Endometrium (tissue), 2 donors: ENCODE measurements around the gene POLK.
A peak's percentile ranks its signal among the peaks of the same experiment; 100 is the strongest.

Experiments used
- FAIRE-seq: peaks from 2 replicates; lab custom pipeline; 2012; peaks lifted over from hg19 to GRCh38; lab: Jason Lieb, UNC
- donor health status: control.
- donor health status: control.

Gene POLK

GRCh38 chr5:75611311-75612225 lies 99.9 kb downstream of the POLK start, which contains the start of gene ANKDD1B:
TSS of gene ANKDD1B (plus strand) at chr5:75611453. CDS start at chr5:75611635, 182 bp downstream.
- FAIRE-seq: no peak

- no peak for FAIRE-seq
Observed at GRCh38 chr5:75612226-75612569, 100.5 kb downstream of the POLK start.

GRCh38 chr5:75612901-75613300 lies 101.2 kb downstream of the POLK start:
- FAIRE-seq: no peak

DNA sequence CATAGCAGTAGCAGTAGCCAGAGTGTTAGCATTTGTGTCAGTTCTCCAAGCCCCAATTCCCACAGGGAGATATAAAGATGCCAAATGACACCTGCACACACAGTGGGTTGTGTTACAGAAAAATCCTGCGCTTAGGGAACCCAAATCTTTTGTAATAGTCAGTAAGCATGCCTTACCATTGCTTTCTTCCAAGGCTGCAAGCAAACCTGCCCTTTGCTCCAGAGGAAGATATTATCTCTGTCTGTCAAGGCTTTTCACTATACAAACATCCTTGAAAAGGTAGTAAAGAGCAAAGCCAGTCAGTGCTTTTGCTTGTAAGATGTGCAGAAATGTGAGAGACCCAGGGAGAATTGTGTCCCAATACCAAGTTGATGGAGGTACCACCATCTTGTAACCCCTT lies 102.5 kb downstream of the POLK start:
- FAIRE-seq: no peak

GRCh38 chr5:75616371-75616881 lies 104.7 kb downstream of the POLK start:
- FAIRE-seq: no peak

DNA sequence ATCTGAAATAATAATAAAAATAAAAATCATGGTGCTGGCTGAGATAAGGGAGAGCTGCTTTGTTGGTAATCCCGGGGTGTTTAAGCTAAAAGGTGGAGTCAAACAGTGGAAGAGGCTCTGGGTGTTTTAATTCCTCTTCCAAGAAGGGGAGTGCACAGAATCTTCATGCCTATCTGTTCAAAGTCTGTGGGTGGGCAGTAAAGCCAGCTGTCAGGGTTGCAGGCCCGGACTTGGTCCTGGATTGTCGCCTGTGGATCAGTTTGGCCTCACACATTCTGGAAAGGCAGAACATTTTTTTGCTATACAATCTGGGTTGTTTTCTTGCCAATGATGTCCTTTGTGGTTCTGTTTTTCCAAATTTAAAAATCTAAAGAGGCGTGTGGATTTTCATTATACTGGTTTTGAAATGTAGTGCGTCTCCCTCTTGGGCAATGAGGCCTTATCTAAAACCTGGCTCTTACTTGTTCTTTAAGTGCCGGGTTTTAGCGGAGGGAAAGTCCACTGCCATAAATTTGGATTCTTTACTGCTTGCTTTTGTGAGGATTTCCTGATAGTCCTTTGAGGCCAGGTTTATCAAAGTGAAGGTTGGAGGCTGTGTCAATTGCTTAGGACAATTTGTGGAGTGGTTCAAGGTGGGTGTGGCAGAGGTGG lies 105.4 kb downstream of the POLK start:
- FAIRE-seq: peak; percentile 79

DNA sequence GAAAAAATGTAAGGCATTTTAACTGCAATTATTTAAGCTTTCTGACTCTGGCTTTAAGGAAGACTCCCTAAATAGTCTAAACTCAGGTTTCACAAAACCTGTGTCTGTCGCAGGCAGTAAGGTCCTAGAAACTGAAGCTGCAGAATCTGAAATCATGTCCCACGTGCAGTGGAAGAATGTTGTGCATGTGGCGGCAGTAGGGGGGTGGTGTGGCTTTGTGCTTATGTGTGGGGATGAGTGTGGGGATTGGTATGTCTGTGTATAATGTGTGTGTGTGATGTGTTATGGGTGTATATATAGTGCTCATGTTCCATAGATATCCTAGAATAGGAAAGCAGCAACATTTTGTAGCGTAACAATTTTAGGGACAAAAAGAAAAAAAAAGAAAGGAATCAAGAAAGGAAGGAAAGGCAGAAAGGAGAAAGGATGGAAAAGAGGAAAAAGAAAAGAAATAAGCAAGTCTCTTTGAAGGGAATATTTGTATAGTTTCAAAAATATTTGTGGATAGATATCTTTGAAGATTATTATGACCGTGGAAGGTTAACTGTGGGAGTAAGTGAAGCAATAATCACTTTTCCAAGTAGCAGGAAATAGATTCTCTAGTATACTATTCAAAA lies 106.2 kb downstream of the POLK start:
- FAIRE-seq: no peak

- no peak for FAIRE-seq
Observed at GRCh38 chr5:75620184-75620959, 108.7 kb downstream of the POLK start.

- FAIRE-seq: no peak
Observed at GRCh38 chr5:75622564-75622963, 110.9 kb downstream of the POLK start.

GRCh38 chr5:75623846-75624245 lies 112.2 kb downstream of the POLK start:
- FAIRE-seq: no peak

- FAIRE-seq: no peak
Observed at GRCh38 chr5:75626959-75627358, 115.3 kb downstream of the POLK start.

- FAIRE-seq: no peak
Observed at GRCh38 chr5:75627801-75628200, 116.1 kb downstream of the POLK start.

GRCh38 chr5:75630875-75631274 lies 119.2 kb downstream of the POLK start:
- FAIRE-seq: no peak

DNA sequence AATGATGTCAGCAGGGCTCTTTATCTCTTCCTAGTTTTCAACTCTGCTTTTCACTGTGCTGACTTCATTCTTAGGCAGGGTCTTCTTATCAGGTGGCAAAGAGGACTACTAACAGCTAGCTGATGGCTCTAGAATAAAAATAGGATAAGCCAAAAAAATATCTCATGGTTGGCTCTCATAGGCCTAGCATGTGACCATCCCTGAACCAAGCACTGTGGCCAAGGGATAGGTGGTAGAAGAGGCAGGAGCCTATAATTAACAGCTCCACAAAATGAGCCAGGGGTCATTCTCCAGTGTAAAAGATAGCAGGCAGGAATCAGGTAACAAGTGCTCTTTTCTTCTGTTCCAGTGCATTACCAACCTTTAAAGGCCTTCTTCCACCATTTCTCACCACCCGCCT lies 120.6 kb downstream of the POLK start:
- FAIRE-seq: no peak

DNA sequence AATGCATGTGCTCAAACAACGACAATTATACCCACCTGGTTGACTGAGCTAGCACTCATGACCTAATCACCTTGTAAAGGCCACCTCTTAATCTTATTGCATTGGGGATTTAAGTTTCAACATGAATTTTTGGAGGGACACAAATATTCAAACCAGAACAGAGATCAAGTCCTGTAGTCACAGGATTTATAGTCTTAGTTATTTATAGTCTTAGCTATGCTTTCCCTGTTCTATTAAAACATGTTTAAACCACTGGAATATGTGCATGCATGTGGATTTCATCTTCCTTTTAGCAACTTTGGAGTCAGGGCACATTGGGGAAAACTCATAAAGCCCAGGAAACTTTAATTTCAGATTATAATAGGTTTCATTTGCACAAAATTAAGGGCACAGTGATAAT lies 126.3 kb downstream of the POLK start:
- FAIRE-seq: no peak

DNA sequence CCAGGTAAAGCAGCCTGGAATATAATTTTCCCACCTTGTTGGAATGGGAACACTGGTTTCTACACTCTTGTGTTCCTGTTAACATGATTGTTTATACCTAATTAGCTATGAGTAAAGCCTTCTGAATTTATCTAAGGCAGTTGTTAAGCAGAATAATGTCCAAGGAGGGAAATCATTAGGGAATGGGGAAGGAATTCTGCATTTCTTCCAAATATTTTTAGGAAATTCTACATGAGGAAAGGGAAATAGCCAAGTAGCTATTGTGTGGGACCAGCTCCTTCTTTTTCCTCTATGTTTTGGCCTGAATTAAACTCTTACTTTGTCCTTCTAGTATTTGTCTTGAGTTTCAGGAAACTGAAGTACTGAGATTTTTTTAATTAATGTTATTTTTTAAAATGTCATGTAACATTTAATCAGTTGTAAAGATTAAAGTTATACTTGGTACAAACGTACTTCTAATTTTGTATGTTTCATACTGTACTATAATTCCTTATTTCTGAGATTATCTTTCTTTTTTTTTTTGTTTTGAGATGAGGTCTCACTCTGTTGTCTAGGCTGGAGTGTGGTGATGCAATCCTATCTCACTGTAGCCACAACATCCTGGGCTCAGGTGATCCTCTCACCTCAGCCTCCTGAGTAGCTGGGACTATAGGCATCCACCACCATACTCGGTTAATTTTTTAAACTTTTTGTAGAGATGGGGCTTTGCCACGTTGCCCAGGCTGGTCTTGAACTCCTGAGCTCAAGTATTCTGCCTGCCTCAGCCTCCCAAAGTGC lies 128.0 kb downstream of the POLK start:
- FAIRE-seq: no peak

GRCh38 chr5:75640395-75640794 lies 128.7 kb downstream of the POLK start:
- FAIRE-seq: no peak

DNA sequence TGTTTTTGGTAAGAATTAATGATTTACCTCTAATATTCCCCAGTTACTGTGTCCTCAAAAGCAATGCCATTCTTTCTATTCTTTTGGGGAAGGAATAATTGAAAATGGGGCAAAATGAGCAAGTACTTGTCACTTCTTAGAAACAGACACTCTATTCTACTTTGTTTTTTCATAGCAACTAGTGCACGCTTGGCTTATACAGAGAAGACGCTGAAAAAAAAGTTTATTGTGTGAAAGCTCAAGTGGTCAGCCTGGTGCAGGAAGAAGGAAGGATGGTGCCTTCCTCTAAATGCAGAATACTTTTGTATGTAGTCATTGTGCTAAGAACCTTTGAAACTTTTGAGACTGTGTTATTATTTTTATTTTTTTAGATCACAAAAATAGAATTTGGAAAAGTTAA lies 129.1 kb downstream of the POLK start:
- FAIRE-seq: no peak

DNA sequence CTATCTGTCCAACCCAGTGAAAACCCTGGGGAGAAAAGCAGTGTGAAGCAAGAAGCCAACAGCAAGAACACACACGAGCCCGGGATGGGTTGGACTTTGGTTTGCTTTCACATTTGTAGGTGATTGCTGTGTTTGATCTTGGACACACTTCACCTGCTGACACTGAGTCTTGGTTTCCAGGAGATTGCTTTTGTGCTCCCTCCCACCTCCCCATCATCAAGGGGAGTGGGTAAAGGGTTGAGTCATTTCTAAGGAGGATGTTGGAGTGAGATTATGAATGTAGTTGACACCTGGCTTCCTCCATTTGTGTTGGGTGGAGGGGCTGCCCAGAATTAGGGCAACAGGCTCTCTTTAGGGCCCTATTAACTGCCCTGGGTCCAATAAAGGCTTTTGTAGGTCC lies 137.0 kb downstream of the POLK start:
- no peak for FAIRE-seq
